ENCODE measurements around the gene INPP5D. TPM values are rescaled to one million over a fixed set of nuclear protein-coding genes. Genes with fewer than 3 reads are reported as not detected.

The INPP5D gene
- total and polyA plus RNA-seq, 2 of the 8 experiments (the other 6 are each of a cell fraction or from before 2014, with no cell fraction given): 4.5 to 7.1 TPM

GRCh38 chr2:233235977-233236376, 175.8 kb downstream of the INPP5D start:
- Histone ChIP-seq H3K18ac (ENCODE audit: extremely low read depth, low read length) (peak overlapping the region; percentile 78), H3K27me3 (replicated peaks in 1 of 4; ENCODE audit: control insufficient read depth in 3 of 4, extremely low read depth in 1 of 4, insufficient read depth in 3 of 4, low read length in 3 of 4) (no peaks in the 10 kb centered on the region), H2BK5ac (ENCODE audit: low read depth, low read length) (no peak overlapping the region), H3K14ac (ENCODE audit: insufficient read length) (no peak overlapping the region), H3K4ac (replicated peaks; ENCODE audit: insufficient read length, low read depth, low read length) (no peak overlapping the region), H3K9ac (replicated peaks in 1 of 4; ENCODE audit: extremely low read depth in 1 of 4, low read depth in 3 of 4, low read length in 3 of 4) (no peak overlapping the region), H3K4me1 (replicated peaks in 1 of 4; ENCODE audit: control insufficient read depth in 3 of 4, insufficient read depth in 4 of 4, low read length in 3 of 4) (no peaks in the 10 kb centered on the region; a peak in 1 of 7 replicates), H2BK20ac (ENCODE audit: low read length) (no peak overlapping the region), H2AK5ac (ENCODE audit: low read depth, low read length) (no peak overlapping the region), H3K27ac (ENCODE audit: low read depth, low read length) (no peak overlapping the region), H2BK15ac (ENCODE audit: low read length) (no peak overlapping the region), H4K91ac (replicated peaks; ENCODE audit: insufficient read length, low read length) (no peak overlapping the region), H3K79me2 (ENCODE audit: control insufficient read depth in 1 of 2, insufficient read depth in 2 of 2, low read length in 2 of 2) (no peaks in the 10 kb centered on the region), H3K4me2 (ENCODE audit: insufficient read depth in 1 of 2, low read depth in 2 of 2, low read length in 2 of 2) (no peak overlapping the region), H4K20me1 (replicated peaks in 1 of 2; ENCODE audit: control insufficient read depth in 1 of 2, insufficient read depth in 2 of 2, low read length in 2 of 2) (no peaks in the 10 kb centered on the region), H2BK12ac (ENCODE audit: low read depth, low read length) (no peak overlapping the region), H4K8ac (ENCODE audit: extremely low read depth, insufficient read depth, low read length) (no peak overlapping the region), H3K4me3 (ENCODE audit: extremely low read depth in 1 of 4, insufficient read depth in 2 of 4, low read depth in 3 of 4, low read length in 4 of 4) (no peak overlapping the region), H3K56ac (replicated peaks; ENCODE audit: insufficient read length, low read depth, low read length) (no peak overlapping the region), H2BK120ac (replicated peaks; ENCODE audit: low read depth, low read length) (no peak overlapping the region), H4K5ac (ENCODE audit: insufficient read length, low read depth, low read length) (no peak overlapping the region), H2AFZ (ENCODE audit: low read length) (0 out of 2 replicates have a peak overlapping the region, but pooled peaks have one; percentile 24), H3K23ac (ENCODE audit: insufficient read length) (no peak overlapping the region), H3K79me1 (ENCODE audit: low read depth, low read length) (no peaks in the 10 kb centered on the region), H3K36me3 (ENCODE audit: control insufficient read depth in 2 of 4, insufficient read depth in 4 of 4, low read length in 3 of 4) (no peaks in the 10 kb centered on the region), H3K9me3 (ENCODE audit: insufficient read depth in 2 of 2, low read depth in 1 of 2, low read length in 1 of 2) (no peaks in the 10 kb centered on the region), H3K23me2 (ENCODE audit: low read depth, low read length) (no peaks in the 10 kb centered on the region)
- CTCF ChIA-PET (ENCODE audit: partially characterized antibody): interaction anchor here (0.6 to 3.7 kb wide), 16 partner anchors 9 to 224 kb away, joined by 3 to 13 read pairs (median 4); partner anchors contain the start of gene INPP5D
- FAIRE-seq: no peak
- WGBS, 2 experiments (ENCODE audit: extremely low coverage in 1 of 2, insufficient coverage in 1 of 2, insufficient read length in 1 of 2, insufficient replicate concordance in 2 of 2, low coverage in 1 of 2, low lambda C conversion rate in 2 of 2, missing lambda C conversion rate in 1 of 2): 72% methylated on average over 9 of the region's 9 CpGs; no CpG with 5 or more reads in 1 of the 2 experiments
- DNase-seq (ENCODE audit: low read depth in 1 of 2, low spot score in 2 of 2): peak in 1 of 2 experiments; percentile 55
- POLR2A ChIA-PET (ENCODE audit: partially characterized antibody): no interaction called here
- TF ChIP-seq KDM1A (IDR thresholded peaks at IDR 0.05; ENCODE audit: borderline replicate concordance, low read length) (no peak), GABPA (IDR thresholded peaks at IDR 0.05; ENCODE audit: borderline replicate concordance, insufficient read depth, low read length) (no peak), CTCF (IDR thresholded peaks at IDR 0.05; ENCODE audit: control extremely low read depth in 1 of 3, insufficient read depth in 1 of 3, low read depth in 1 of 3, low read length in 3 of 3) (peak; percentile 40 to 61 (median 53); a peak in 3 of 4 replicates)

Data from H1 (cell line).